ENCODE results near the gene SLC9A9. TPM values are rescaled to one million over a fixed set of nuclear protein-coding genes. Genes with fewer than 3 reads are reported as not detected.
"Not testable (repeated sequence)": the region's sequence is repeated elsewhere in the genome, so short reads cannot be mapped to it uniquely, and the experiment has no call there.

SLC9A9 gene
- polyA plus RNA-seq, 3 donors = 5.8 to 6.8 (median 6.4) TPM

GRCh38 chr3:143478115-143478693 lies 370.1 kb downstream of the SLC9A9 start:
- no peak for DNase-seq (ENCODE audit: low read depth in 3 of 3, low spot score in 2 of 3)

- no peak for DNase-seq (ENCODE audit: low read depth in 3 of 3, low spot score in 2 of 3)
Measured at GRCh38 chr3:143476965-143477640, 371.2 kb downstream of the SLC9A9 start.

DNA sequence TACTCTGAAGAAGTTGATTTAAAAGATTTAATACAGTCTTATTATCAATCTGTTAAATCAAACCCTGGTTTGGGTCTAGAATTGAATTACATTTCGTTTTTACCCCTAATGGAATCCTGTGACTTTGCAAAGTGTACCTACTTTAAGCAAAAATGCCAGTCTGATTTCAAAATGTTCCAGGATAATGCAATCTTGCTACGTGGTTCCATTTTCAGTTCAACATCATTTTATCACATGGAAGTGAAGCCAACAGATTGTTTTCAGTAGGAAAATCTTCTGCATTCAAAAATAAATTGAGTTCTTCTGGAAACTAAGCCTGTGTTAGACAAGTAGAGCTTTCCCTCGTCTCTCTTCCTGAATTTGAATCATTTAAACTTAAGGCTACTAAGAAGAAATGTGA lies 372.3 kb downstream of the SLC9A9 start:
- DNase-seq (ENCODE audit: low read depth in 3 of 3, low spot score in 2 of 3) = no peak

GRCh38 chr3:143472731-143473523 lies 375.3 kb downstream of the SLC9A9 start:
- no peak for DNase-seq (ENCODE audit: low read depth in 3 of 3, low spot score in 2 of 3)

GRCh38 chr3:143471705-143472104 lies 376.6 kb downstream of the SLC9A9 start:
- no peak for DNase-seq (ENCODE audit: low read depth in 3 of 3, low spot score in 2 of 3)

GRCh38 chr3:143469159-143469558 lies 379.1 kb downstream of the SLC9A9 start:
- no peak for DNase-seq (ENCODE audit: low read depth in 3 of 3, low spot score in 2 of 3)

DNA sequence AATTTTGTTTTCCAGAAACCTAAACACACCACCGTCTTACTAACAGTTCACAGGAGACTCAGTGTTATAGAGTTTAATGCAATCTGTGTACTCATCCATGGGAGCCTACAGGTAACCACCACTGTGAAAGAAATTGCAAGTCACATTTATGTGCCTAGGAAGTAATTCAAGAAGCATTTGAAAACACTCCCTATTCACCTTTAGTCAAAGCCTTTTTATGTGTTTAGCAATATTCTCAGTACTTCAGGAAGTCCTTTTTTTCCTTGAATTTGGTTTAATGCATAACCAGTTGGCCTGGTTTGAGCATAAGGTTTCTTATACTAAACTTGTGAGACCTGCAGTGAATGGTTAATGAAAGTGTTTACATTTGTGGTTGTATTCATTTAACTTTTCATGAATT lies 382.6 kb downstream of the SLC9A9 start:
- DNase-seq (ENCODE audit: low read depth in 3 of 3, low spot score in 2 of 3) = no peak

- no peak for DNase-seq (ENCODE audit: low read depth in 3 of 3, low spot score in 2 of 3)
Measured at GRCh38 chr3:143464850-143465249, 383.4 kb downstream of the SLC9A9 start.

DNA sequence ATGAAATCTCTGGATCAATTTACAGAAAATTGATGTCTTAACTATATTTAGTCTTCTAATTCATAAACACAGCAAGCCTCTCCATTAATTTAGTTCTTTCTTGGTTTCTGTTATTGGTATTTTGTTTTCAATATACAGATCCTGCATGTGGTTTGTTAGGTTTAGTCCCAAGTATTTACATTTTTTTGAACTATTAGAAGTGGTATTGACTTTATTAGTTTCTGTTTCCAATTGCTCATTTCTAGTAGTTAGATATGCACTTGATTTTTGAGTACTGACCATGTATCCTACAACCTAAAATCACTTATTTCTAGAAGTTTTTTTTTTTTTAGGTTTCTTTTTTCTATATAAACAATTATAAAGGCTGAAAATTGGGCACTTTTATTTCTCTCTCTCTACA lies 392.8 kb downstream of the SLC9A9 start:
- no peak for DNase-seq (ENCODE audit: low read depth in 3 of 3, low spot score in 2 of 3)

DNA sequence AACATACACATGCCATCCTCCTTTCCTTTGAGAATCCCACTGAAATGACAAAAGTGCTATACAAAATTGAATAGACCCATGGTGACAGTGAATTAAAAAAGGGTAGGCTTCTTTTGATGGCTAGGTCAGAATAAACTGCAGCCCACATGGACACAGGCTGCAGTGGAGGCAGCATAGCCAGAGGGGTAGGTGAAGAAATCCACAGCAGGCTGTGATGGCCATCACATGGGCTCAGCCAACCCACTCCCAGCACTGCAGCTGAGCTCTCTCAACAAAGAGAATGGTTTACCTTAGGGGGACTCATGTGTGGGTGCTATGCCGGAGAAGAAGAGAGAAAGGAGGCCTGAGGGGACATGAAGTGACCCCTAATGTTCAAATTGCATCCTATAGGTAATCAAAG lies 397.6 kb downstream of the SLC9A9 start:
- no peak for DNase-seq (ENCODE audit: low read depth in 3 of 3, low spot score in 2 of 3)

- DNase-seq (ENCODE audit: low read depth in 3 of 3, low spot score in 2 of 3) = no peak
Measured at GRCh38 chr3:143447491-143447890, 400.8 kb downstream of the SLC9A9 start.

- DNase-seq (ENCODE audit: low read depth in 3 of 3, low spot score in 2 of 3) = no peak
Measured at GRCh38 chr3:143445118-143445517, 403.1 kb downstream of the SLC9A9 start.

DNA sequence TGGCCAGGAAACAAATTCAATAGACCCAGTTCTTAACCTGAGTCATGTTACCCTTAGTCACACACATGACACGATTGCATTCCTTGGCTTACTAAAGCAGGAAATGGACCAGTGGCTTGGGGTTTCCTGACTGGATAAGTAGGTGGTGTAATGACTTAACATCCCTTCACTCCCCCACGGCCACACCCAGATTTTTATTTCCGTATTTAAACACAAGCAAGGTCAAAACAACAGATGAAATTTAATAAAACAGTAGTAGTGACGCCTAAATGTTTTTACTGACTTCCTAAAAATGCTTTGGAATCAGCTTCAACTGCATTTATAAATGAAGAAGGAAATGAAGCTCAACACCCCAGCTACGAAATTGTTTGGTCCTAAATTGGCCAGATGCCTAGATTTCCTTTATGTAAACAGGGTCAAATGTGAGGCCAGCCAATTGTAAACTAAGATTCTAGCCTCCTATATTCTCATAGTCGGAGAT lies 404.4 kb downstream of the SLC9A9 start:
- no peak for DNase-seq (ENCODE audit: low read depth in 3 of 3, low spot score in 2 of 3)

DNA sequence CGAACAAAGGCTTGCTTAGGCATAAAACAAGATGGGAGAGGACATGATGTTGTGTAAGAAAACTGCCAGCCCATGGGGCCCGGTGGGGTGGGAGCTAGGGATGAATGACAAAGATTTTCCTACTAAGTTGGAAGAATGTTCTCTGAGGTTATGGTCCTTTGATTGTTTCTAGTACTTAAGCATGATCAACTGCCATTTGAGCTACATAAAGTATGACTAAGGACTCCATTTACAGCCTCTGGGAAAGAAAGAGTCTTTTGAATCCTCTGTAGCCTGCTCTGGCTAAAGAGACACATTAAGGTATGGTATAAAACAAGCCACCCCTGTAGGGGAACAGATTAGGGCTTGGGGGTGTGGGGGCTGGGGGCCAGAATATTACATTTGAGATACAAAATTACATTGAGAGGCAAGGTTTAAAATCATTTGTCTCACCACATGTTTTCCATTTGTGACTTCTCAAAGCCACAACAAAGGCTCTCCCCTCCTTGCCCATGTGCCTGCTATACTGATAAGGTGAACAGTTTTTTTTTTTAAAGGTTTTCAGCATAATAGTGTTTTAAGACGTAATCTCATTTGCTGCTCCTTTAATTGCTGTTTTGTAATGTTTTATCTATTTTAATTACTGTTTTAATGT lies 405.3 kb downstream of the SLC9A9 start:
- no peak for DNase-seq (ENCODE audit: low read depth in 3 of 3, low spot score in 2 of 3)

DNA sequence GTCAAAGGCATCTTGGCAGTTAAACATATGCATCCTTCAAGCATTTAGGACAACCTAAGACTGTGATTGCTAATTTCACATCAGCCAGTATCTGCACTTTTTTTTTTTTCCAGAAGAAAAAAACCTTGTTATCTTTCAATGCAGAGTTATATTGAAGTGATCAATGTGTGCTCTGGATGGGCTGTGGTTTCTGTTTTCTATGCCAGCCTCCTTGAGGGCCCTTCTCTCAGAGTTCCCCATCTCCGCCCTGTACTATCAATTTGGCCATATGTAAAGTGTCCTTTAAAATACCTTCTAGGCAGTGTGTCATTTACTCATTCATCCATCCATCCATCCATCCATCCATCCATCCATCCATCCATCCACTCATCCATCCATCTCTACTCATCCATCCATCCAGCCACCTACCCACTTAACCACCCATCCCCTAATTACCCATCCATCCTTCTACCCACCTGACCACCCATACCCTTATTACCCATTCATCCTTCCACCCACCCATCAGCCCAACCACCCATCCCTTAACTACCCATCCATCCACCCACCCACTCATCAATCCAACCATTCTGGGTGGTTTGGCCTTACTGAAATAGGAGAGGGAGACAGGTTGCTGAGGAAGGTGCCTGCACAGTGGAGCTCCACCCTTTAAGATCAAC lies 406.6 kb downstream of the SLC9A9 start:
- DNase-seq (ENCODE audit: low read depth in 3 of 3, low spot score in 2 of 3) = no peak

DNA sequence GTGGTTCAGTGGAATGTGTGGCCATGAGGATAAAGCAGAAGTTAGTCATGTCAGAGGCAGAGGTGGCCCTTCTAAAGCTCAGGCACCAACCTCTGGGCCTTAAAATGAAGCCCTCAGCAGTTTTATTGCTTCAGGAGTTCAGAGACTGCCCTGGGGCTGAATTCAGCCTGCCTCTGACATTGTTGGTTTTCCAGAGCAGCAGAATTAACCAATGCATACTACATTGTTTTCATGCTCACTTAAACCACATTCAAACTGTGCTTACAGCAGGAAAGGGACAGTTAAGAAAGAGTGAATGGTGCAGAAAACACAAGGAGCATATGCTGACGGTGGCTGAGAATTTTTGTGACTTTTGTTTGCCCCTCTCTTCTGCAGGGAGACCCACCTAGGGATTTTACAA lies 408.5 kb downstream of the SLC9A9 start:
- no peak for DNase-seq (ENCODE audit: low read depth in 3 of 3, low spot score in 2 of 3)

DNA sequence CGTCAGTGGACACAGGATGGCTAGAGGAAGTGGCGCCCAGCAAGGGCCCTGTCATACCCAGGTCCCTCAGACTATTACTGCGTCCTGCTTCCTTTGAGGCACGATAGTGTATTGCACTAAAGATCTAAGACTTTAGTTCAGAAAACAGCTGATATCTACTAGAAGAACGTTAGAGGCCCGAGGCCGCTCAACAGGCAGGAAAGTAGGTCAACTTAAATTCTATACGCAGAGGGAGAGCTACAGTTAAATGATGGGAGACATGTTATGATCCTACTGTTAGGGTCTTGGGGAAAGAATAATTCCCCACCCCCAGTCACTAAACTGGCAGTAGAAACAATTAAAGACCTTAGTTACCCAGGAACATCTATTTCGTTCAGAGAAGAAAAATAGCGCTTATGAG lies 410.9 kb downstream of the SLC9A9 start:
- no peak for DNase-seq (ENCODE audit: low read depth in 3 of 3, low spot score in 2 of 3)

- no peak for DNase-seq (ENCODE audit: low read depth in 3 of 3, low spot score in 2 of 3)
Measured at GRCh38 chr3:143436231-143436930, 411.9 kb downstream of the SLC9A9 start.

DNA sequence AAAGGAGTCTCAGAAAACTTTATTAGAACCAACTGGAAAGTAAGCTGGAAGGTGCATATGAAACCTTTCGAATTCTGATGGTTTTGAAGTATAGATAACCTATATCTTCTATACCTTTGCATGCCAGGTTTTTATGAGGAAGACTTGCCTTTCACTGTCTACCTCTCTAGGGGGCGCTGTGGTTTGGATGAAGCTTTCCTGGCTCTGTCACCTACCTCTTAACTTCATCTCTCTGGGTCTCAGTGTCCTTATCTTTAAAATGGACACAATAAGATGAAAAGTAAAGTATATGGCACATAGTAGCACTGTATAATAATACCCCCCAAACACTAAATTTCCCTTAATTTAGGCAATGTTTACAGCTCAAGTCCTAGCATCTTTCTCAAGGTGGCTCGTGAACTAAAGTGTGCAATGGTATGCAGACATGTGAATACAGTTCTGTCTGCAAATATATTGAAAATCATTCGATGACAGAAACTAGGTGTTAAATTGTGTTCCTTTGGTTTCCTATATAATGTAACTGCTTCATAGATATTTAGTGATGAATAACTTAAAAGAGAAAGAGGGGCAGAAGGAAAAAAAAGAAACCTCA lies 414.4 kb downstream of the SLC9A9 start:
- DNase-seq (ENCODE audit: low read depth in 3 of 3, low spot score in 2 of 3) = no peak

DNA sequence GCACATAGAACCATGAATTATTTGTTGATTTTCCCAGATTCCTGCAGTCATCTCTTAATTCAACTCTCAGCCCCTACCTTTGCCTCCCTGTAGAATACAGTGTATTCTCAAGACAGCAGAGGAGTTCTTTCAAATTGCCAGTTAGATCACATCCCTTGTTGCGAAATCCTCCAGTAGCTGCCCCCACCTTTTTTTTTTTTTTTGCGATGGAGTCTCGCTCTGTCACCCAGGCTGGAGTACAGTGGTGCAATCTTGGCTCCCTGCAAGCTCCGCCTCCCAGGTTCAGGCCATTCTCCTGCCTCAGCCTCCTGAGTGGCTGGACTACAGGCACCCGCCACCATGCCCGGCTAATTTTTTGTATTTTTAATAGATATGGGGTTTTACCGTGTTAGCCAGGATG lies 417.0 kb downstream of the SLC9A9 start:
- DNase-seq (ENCODE audit: low read depth in 3 of 3, low spot score in 2 of 3) = not testable (repeated sequence)
